Keratinocyte (primary cell): ENCODE data around the gene DIAPH2. TPM values are rescaled to one million over a fixed set of nuclear protein-coding genes. Genes with fewer than 3 reads are reported as not detected.
A peak's percentile ranks its signal among the peaks of the same experiment; 100 is the strongest.

Experiments used
- DNase-seq: peaks from one replicate; pipeline ENCODE4 v3.0.0-alpha.2; 2011; ENCODE audit warnings: low read depth, missing footprints, low spot score
- FAIRE-seq: peaks from 2 replicates; lab custom pipeline; 2011; peaks lifted over from hg19 to GRCh38; lab: Jason Lieb, UNC
- H2AFZ ChIP-seq: 2 replicates; pipeline ENCODE4 v1.6.0; 2012; ENCODE audit warnings: low read length, control low read depth, inconsistent platforms; ENCODE audit not compliant: control insufficient read depth
- H3K27ac ChIP-seq: 2 replicates; pipeline ENCODE4 v1.5.1; 2011; ENCODE audit warnings: low read length; ENCODE audit not compliant: control insufficient read depth, insufficient read depth
- H3K27me3 ChIP-seq: 3 replicates; pipeline ENCODE4 v1.6.0; 2011; ENCODE audit warnings: low read length; ENCODE audit not compliant: control insufficient read depth, insufficient read depth; ENCODE audit errors: extremely low read depth
- H3K36me3 ChIP-seq, 2 experiments: 2 replicates in 1 of 2; 3 replicates in 1 of 2; pipeline ENCODE4 v1.5.1; 2011; ENCODE audit warnings: low read length in 2 of 2, mild to moderate bottlenecking in 1 of 2; ENCODE audit not compliant: control insufficient read depth in 2 of 2, insufficient read depth in 2 of 2; ENCODE audit errors: extremely low read depth in 1 of 2
- H3K4me1 ChIP-seq: 3 replicates; pipeline ENCODE4 v1.5.1; 2011; ENCODE audit warnings: low read length; ENCODE audit not compliant: control insufficient read depth, insufficient read depth; ENCODE audit errors: extremely low read depth
- H3K4me2 ChIP-seq: 3 replicates; pipeline ENCODE4 v1.6.0; 2011; ENCODE audit warnings: low read depth, low read length; ENCODE audit not compliant: control insufficient read depth, insufficient read depth; ENCODE audit errors: extremely low read depth
- H3K4me3 ChIP-seq, 3 experiments: fragments of 200-600 bp in 1 of 3; sonication (generic) in 1 of 3; 2 replicates in 2 of 3; 3 replicates in 1 of 3; pipeline ENCODE4 v1.5.1; 2011 to 2016; ENCODE audit warnings: low read length in 3 of 3, mild to moderate bottlenecking in 3 of 3, control low read depth in 2 of 3, inconsistent platforms in 1 of 3, low read depth in 1 of 3, mixed read lengths in 1 of 3, mixed run types in 1 of 3, moderate library complexity in 1 of 3; ENCODE audit not compliant: control insufficient read depth in 2 of 3, insufficient read depth in 2 of 3; ENCODE audit errors: extremely low read depth in 1 of 3
- H3K79me2 ChIP-seq: 2 replicates; pipeline ENCODE4 v1.6.0; 2012; ENCODE audit warnings: low read length; ENCODE audit not compliant: control insufficient read depth, insufficient read depth
- H3K9ac ChIP-seq: 3 replicates; pipeline ENCODE4 v1.6.0; 2011; ENCODE audit warnings: low read length; ENCODE audit not compliant: control insufficient read depth, insufficient read depth; ENCODE audit errors: extremely low read depth
- H3K9me1 ChIP-seq: 3 replicates; pipeline ENCODE4 v1.6.0; 2011; ENCODE audit warnings: low read length; ENCODE audit not compliant: control insufficient read depth, insufficient read depth; ENCODE audit errors: extremely low read depth
- H3K9me3 ChIP-seq: 2 replicates; pipeline ENCODE4 v1.5.1; 2012; ENCODE audit warnings: low read depth, low read length; ENCODE audit not compliant: control insufficient read depth
- H4K20me1 ChIP-seq: 3 replicates; pipeline ENCODE4 v1.6.0; 2011; ENCODE audit warnings: low read length; ENCODE audit not compliant: control insufficient read depth, insufficient read depth; ENCODE audit errors: extremely low read depth
- EZH2 ChIP-seq: IDR thresholded peaks from one replicate; pipeline ENCODE4 v1.6.1; 2012; ENCODE audit warnings: inconsistent platforms, mild to moderate bottlenecking, low read length, moderate library complexity
- dilution Hi-C: fragments of 300-500 bp; cut with MboI; formaldehyde crosslinking; loops from one replicate; pipeline ENCODE4 v1.7.0; 2020; ENCODE audit warnings: low sequenced_read_pairs; ENCODE audit not compliant: extremely low pct_ligation_motif_present
- polyA plus RNA-seq, 5 experiments: library from polyadenylated mRNA; depleted of rRNA in 3 of 5; stranded (reverse) in 3 of 5; stranded (forward) in 1 of 5; unstranded in 1 of 5; fragments of >200 nt; gene quantifications; 1 replicate in 1 of 5; 2 replicates in 3 of 5; 3 replicates in 1 of 5; pipeline versions ENCODE4 v1.2.1 to v1.2.3, GENCODE V29; 2011 to 2012; ENCODE audit warnings: missing spikeins in 2 of 5, low read depth in 1 of 5, low replicate concordance in 1 of 5
- TF ChIP-seq, protein P1 (sequence below), 3 experiments: IDR thresholded peaks in 1 of 3; conservative IDR thresholded peaks in 1 of 3; optimal IDR thresholded peaks in 1 of 3; 2 replicates in 2 of 3; 3 replicates in 1 of 3; pipeline versions ENCODE3 to v1.5.1; 2011; ENCODE audit warnings: low read length in 3 of 3, mild to moderate bottlenecking in 3 of 3, moderate library complexity in 2 of 3, control low read depth in 1 of 3, inconsistent platforms in 1 of 3; ENCODE audit not compliant: insufficient read depth in 2 of 3; ENCODE audit errors: extremely low read depth in 1 of 3

The DIAPH2 gene
- polyA plus RNA-seq, 1 donor (not counting 4 experiments of a cell fraction or from before 2014, with no cell fraction given), result 7.4 TPM

GRCh38 chrX:97021680-97022079, 337.0 kb downstream of the DIAPH2 start:
- FAIRE-seq (peak; percentile 13), DNase-seq (no peak)
- Histone ChIP-seq H3K4me2 (no peak overlapping the region), H3K36me3 (no peaks in the 10 kb centered on the region), H3K4me1 (no peaks in the 10 kb centered on the region), H4K20me1 (no peaks in the 10 kb centered on the region), H3K9me3 (no peaks in the 10 kb centered on the region), H3K27me3 (no peaks in the 10 kb centered on the region), H3K9me1 (no peaks in the 10 kb centered on the region), H3K4me3 (no peak overlapping the region), H3K9ac (no peak overlapping the region), H3K79me2 (no peaks in the 10 kb centered on the region), H3K27ac (no peak overlapping the region), H2AFZ (peak overlapping the region; percentile 36)
- TF ChIP-seq EZH2, result no peak
- TF ChIP-seq, protein P1, sequence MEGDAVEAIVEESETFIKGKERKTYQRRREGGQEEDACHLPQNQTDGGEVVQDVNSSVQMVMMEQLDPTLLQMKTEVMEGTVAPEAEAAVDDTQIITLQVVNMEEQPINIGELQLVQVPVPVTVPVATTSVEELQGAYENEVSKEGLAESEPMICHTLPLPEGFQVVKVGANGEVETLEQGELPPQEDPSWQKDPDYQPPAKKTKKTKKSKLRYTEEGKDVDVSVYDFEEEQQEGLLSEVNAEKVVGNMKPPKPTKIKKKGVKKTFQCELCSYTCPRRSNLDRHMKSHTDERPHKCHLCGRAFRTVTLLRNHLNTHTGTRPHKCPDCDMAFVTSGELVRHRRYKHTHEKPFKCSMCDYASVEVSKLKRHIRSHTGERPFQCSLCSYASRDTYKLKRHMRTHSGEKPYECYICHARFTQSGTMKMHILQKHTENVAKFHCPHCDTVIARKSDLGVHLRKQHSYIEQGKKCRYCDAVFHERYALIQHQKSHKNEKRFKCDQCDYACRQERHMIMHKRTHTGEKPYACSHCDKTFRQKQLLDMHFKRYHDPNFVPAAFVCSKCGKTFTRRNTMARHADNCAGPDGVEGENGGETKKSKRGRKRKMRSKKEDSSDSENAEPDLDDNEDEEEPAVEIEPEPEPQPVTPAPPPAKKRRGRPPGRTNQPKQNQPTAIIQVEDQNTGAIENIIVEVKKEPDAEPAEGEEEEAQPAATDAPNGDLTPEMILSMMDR (optimal IDR thresholded peaks at IDR 0.05 in 1 of 3, IDR thresholded peaks at IDR 0.05 in 1 of 3, conservative IDR thresholded peaks at IDR 0.05 in 1 of 3; ENCODE audit: extremely low read depth in 1 of 3, insufficient read depth in 2 of 3, low read length in 3 of 3), result no peak
- dilution Hi-C loops, result no loop called here

- Histone ChIP-seq H3K4me1 (no peaks in the 10 kb centered on the region), H3K4me2 (no peak overlapping the region), H3K9ac (no peak overlapping the region), H3K27me3 (no peaks in the 10 kb centered on the region), H3K36me3 (no peaks in the 10 kb centered on the region), H3K9me3 (no peaks in the 10 kb centered on the region), H3K4me3 (no peak overlapping the region), H4K20me1 (no peaks in the 10 kb centered on the region), H3K9me1 (no peaks in the 10 kb centered on the region), H3K79me2 (no peaks in the 10 kb centered on the region), H2AFZ (no peak overlapping the region), H3K27ac (no peak overlapping the region)
- dilution Hi-C loops, result no loop called here
- FAIRE-seq (no peak), DNase-seq (no peak)
- TF ChIP-seq EZH2, result no peak
- TF ChIP-seq, protein P1 (optimal IDR thresholded peaks at IDR 0.05 in 1 of 3, IDR thresholded peaks at IDR 0.05 in 1 of 3, conservative IDR thresholded peaks at IDR 0.05 in 1 of 3; ENCODE audit: extremely low read depth in 1 of 3, insufficient read depth in 2 of 3, low read length in 3 of 3), result no peak
Measured at GRCh38 chrX:97026406-97026805, 341.8 kb downstream of the DIAPH2 start.
